Jurkat, Clone E6-1 (cell line): Measurements from ENCODE around the gene HPD.

ENCODE experiments used
- DNase-seq: peaks from one replicate; pipeline ENCODE4 v3.0.0-alpha.2; 2011; ENCODE audit warnings: low read depth, low spot score
- H3K4me3 ChIP-seq: 2 replicates; pipeline ENCODE4 v1.5.1; 2011; ENCODE audit warnings: mild to moderate bottlenecking, low read length, control low read depth, moderate library complexity

HPD gene

GRCh38 chr12:121813951-121814350, 44.7 kb downstream of the HPD start:
- DNase-seq: no peak
- H3K4me3 ChIP-seq: no peak overlapping the region

- H3K4me3 ChIP-seq: no peak overlapping the region
- DNase-seq: no peak
Observed at GRCh38 chr12:121812921-121813896, 45.5 kb downstream of the HPD start.

GRCh38 chr12:121812320-121812871, 46.3 kb downstream of the HPD start:
- peak overlapping the region; percentile 57 for H3K4me3 ChIP-seq
- DNase-seq: no peak

- DNase-seq: peak; percentile 83
- peak overlapping the region; percentile 57 for H3K4me3 ChIP-seq
Observed at GRCh38 chr12:121811434-121812319, 47.0 kb downstream of the HPD start.

- peak overlapping the region; percentile 57 for H3K4me3 ChIP-seq
- DNase-seq: no peak
Observed at GRCh38 chr12:121810833-121811433, 47.7 kb downstream of the HPD start.

GRCh38 chr12:121810234-121810817, 48.3 kb downstream of the HPD start:
- DNase-seq: no peak
- no peak overlapping the region for H3K4me3 ChIP-seq

GRCh38 chr12:121809712-121810116, 48.9 kb downstream of the HPD start:
- H3K4me3 ChIP-seq: no peak overlapping the region
- DNase-seq: no peak

- no peak for DNase-seq
- no peak overlapping the region for H3K4me3 ChIP-seq
Observed at GRCh38 chr12:121808623-121809022, 50.0 kb downstream of the HPD start.

GRCh38 chr12:121807642-121808347, 50.9 kb downstream of the HPD start:
- no peak overlapping the region for H3K4me3 ChIP-seq
- no peak for DNase-seq

- no peak for DNase-seq
- H3K4me3 ChIP-seq: peak overlapping the region; percentile 65
Observed at GRCh38 chr12:121806546-121807423, 51.9 kb downstream of the HPD start.

- DNase-seq: no peak
- H3K4me3 ChIP-seq: peak overlapping the region; percentile 65
Observed at GRCh38 chr12:121806009-121806545, 52.6 kb downstream of the HPD start.

GRCh38 chr12:121805171-121806008, 53.3 kb downstream of the HPD start:
- DNase-seq: no peak
- H3K4me3 ChIP-seq: peak overlapping the region; percentile 65

- H3K4me3 ChIP-seq: peak overlapping the region; percentile 65
- no peak for DNase-seq
Observed at GRCh38 chr12:121804417-121805111, 54.1 kb downstream of the HPD start.

- no peak for DNase-seq
- H3K4me3 ChIP-seq: peak within 1 kb of the TSS; percentile 88
Observed at GRCh38 chr12:121803861-121804416, 54.7 kb downstream of the HPD start, which contains the start of gene SETD1B. TSS of gene SETD1B (plus strand) at chr12:121804009. CDS start at chr12:121804738, 729 bp downstream.
